ENCODE results near the gene FNDC3B.
"Not testable (repeated sequence)": the region's sequence is repeated elsewhere in the genome, so short reads cannot be mapped to it uniquely, and the experiment has no call there.

Gene FNDC3B

DNA sequence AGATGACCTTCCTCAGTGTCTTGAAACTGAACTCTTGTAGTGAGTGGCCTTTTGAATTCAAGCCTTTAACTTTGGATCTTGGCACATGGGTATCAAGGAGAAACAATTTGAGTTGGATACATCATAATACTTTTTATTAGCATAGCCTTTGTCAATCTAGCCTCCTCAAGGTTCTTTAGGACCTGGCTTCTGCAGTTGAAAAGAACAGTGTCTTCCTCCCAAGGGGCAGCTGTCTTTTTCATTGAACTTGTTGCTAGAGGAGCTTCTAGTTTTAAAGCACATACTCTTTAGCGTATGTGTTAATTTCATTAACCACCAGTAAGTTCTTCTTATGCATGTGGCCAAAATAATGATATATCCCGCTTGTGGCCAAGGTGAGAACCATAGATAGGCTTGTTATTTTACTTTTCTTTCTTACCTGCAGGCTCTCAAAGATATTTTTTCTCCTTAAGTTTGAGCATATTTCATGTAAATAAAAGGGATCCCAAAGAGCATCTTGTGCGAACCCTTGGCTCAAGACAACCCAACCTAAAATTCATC lies 325.7 kb downstream of the FNDC3B start:
- no peak for DNase-seq (ENCODE audit: low read depth)

DNA sequence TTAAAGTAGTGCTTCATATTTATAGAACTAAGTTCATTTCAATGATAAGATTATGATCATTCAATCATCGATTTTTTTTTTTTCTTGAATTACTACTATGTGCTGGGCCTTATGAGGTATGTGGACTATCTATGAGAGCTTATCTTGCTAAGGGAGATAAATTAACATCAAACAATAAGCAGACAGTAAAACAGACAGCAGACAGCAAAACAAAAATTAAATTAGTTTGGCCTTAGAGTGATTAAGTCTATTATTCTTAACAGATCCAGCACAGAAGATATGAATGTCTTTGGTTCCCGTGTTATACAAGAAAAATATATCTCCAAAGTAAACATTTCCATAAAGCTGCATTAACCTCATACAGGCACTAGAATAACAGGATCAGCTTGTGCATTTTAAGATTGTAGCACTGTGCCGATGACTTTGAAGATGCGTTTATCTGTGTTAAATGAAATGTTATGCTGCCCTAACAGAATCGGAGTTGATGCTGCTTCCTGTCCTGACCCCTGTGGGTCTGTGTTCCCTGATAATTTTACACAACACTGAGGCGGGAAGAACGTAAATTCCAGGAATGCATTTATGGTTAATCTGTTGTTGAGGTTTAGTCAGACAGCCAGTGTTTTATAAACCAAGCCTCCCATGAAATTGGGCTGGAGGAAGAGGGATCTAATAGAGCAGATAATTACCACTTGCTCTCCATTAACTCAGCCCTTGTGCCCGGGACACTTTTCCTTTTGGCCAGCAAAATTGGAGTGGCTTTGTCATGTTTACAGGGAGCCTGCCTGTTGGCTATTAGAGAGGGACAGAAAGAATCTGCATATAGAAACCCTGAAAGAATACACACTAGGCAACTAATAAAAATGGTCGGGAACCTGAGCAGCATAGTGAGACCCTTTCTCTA lies 328.1 kb downstream of the FNDC3B start:
- peak; percentile 53 for DNase-seq (ENCODE audit: low read depth)

DNA sequence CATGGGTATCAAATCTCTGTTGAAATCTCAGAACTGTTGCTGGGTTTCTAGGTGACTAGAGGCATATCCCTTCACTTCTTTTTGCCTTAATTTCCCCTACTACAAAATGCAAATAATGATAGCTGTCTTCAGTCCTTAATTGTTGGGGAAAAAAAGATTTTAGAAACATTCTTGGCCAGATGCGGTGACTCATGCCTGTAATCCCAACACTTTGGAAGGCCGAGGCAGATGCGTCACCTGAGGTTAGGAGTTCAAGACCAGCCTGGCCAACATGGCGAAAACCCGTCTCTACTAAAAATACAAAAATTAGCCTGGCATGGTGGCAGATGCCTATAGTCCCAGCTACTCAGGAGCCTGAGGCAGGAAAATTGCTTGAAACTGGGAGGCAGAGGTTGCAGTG lies 329.2 kb downstream of the FNDC3B start:
- not testable (repeated sequence) for DNase-seq (ENCODE audit: low read depth)

DNA sequence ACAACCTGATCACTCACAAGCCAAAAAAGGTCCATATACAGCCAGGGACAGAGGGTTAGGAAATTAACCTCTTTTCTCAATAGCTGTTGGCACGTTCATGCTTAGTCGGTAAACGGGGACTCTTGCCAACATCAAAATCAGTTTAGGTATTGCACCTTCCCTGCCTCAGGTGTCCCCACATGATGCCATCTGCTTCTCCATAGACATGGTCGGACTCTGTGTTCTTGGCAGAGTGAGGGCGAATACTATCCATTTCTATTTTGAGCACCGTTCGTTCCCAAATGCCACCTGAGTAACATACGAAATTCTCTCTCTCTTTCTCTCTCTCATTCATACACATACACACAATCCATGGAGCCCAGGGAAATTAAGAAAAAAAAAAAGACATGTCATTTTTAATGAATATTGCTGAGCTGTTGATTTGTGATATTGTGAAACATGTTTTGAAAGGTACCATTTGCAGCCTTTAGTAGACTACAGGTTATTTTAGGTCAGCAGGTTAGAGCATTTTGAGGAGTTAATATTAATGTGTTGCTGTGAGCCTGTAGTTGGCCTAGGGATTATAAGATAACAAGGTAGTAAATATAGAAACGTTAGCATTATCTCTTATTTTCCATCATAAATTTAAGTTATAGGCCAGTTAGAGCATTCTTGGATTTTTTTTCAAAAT lies 330.3 kb downstream of the FNDC3B start:
- no peak for DNase-seq (ENCODE audit: low read depth)

DNA sequence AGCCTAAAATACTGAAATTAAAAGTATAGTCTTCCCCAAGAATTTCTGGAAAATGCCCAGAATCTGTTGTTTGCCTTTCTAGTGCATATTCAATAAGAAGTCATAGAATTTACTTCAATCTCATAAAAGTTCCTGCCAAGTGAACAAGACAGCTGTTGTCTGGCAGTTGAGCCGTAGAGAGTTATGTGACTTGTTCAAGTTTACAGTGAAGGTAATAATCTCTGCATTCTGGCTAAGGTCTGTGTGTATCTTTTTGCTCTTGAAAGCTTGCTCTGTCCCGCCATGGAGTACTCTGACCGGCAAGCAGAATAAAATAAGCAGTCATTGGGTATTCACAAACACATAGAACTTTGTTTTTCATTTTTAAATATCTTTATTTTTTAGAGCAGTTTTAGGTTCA lies 331.0 kb downstream of the FNDC3B start:
- DNase-seq (ENCODE audit: low read depth), result no peak

DNA sequence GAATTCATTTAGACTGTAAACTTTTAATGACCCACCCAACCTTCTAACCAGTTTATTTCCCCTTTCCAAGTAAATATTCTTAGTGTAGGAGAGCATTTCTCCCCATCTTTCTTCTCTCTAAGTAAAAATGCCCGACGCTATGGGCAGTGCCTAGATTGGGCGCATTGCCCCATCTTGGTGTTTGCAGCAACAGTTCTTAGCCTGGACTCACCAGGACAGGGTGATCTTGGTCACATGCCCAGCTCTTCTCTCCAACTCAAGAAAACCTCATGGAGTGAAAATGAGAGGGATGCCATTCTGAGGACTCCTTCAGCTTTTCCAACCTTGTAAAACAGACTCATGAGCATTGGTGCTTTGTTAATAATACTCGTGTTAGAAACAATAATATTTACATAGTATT lies 332.2 kb downstream of the FNDC3B start:
- no peak for DNase-seq (ENCODE audit: low read depth)

DNA sequence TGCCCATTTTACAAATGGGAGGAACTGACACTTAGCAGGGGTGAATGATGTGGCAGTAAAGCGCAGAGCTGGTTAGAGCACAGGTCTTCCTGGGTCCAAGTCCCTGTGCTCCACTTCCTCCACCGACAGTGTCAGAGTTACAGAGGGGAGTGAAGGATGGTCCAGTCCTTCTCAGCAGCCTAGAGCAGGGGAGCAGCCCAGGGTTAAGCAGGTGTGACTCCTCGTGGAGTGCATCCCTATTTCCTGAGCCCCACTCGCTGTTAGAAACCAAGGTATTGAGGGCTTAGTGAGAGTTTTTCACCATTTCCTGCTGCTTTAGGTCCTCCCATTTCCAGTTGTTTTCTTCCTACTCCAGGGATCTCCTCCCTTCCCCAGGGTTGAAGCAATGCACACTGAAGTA lies 333.5 kb downstream of the FNDC3B start:
- DNase-seq (ENCODE audit: low read depth), result no peak

DNA sequence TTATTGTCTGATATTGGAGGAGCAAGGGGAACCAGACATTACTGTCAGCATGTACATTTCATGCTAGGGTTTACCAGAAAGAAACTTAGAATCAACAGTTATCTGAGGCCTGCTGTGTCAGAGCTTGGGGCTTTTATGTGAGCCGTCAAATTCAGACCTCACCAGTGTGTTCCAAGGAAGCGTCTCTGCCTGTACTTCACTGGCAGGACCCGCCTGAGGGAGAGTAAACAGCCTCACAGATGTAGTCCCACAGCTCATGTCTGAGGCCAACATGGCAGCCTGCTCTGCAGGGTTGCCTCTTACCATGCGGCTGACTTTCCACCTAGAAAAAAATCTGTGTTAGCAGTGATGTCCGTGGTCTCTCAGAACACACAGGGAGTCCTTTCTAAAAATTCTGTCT lies 334.5 kb downstream of the FNDC3B start:
- DNase-seq (ENCODE audit: low read depth), result no peak

DNA sequence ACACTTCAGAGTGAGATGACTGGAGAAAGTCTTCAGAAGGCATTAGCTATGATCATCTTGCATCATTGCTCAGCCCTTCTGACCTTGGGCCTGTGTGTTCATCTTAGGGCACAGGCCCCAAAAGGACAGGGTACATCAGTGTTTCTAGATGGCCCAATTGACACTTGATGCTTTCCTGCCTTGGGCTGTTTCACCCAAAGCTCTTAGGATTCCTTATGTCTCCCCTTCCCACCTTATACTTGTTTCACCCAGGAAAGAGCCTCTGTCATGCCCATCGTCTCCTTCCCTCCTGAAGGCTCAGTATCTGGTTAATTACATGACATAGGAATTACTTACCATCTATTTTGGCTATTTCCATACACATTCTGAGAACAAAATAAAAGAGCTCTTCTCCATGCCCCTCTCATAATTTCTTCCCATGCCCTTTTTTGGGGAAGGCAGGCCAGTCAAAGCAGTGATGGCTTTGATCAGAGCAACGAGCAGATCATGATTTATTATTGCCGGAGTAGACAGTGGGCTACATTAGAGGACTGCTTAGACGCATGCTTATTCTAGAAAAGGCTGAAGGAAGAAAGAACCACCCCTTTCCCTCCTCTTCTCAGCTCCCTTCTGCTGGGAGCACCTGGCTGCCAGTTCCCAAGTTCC lies 335.9 kb downstream of the FNDC3B start:
- DNase-seq (ENCODE audit: low read depth), result no peak

DNA sequence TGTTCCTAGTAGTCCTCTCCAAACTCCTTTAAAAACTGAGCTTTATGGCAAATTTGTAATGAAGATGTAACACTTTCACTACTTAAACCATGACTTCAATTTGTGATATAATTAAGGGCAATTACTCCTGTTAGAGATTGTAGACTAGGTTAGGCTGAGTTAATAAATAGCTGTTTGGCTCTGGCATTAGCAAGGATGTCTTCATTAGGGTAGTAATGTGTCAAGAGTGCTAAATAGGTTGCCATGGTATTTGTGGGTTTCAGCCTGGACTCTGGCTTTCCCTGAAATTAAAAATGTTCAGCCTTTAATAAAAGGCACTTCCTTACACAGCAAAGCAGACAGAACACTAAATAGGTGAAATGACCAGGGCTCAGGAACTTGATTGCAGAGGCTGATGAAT lies 337.0 kb downstream of the FNDC3B start:
- no peak for DNase-seq (ENCODE audit: low read depth)

DNA sequence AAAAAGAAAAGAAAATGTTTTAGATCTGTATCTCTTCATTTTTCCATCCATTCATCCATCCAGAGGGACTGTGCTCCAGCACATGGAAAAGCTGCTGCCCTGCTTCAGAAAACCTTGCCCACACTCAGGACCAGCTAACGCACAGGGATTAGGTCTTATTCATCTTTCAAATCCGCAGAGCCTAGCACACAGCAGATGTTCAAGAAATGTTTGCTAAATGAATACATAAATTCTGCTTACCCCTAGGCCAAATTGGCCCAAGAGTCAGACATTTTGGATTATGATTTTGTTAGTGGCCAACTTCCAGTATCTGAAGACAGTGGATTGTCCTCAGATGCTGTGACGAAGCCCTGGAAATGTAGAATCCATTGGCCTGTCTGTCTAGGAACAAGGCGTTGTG lies 337.5 kb downstream of the FNDC3B start:
- DNase-seq (ENCODE audit: low read depth), result no peak

DNA sequence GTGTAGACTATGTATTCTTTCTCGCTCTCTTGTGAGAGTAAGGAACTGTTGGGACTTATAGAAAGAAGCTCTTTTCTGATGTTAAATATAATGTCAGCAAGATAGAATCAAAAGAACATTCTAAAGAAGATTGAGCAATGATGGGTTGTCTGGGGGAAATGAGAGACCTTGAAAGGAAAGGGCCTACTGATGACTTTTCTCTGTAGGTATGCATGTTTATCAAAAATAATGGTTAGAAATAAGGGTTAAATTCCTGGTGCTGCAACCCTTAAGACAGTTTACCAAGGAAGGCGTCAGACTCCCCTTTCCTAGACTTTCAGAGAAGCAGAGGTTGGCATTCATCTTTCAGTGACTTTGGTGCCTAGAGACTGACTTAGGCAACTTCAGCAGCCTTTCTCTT lies 339.1 kb downstream of the FNDC3B start:
- no peak for DNase-seq (ENCODE audit: low read depth)

DNA sequence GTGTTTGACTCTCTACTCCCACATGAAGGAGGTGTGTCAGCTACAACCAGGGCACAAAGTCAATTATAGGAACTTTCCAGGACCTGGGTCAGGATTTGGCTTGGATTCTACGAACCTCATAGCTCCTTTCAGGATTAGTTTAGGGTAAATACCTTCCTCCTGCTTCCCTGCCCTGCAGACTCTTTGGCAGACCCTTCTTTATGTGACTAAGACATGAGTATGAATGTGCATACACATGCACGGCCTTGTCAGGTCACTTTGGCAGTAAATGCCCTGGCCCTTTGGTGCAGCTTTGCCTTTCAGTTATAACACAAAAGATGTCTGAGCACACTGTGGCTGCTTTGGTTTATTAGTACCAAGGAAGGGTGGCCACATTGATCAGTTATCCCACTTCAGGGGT lies 340.0 kb downstream of the FNDC3B start:
- no peak for DNase-seq (ENCODE audit: low read depth)

DNA sequence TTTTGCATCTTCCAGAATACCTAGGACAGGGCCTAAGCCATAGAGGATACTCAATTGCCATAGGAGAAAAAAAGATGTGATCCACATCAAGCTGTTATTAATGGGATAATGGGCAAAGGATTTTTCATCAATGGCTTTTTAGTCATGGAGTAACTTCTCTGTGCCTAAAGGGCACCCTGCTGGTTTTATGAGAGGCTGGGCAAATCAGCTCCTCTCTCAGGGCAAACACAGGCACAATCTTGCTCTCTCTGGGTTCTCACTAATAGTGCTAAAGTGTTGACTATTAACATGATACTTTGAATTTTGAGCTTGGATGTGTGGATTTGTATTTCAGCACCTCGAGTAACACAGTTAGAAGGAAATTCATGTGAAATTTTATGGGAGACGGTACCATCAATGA lies 341.3 kb downstream of the FNDC3B start:
- no peak for DNase-seq (ENCODE audit: low read depth)

DNA sequence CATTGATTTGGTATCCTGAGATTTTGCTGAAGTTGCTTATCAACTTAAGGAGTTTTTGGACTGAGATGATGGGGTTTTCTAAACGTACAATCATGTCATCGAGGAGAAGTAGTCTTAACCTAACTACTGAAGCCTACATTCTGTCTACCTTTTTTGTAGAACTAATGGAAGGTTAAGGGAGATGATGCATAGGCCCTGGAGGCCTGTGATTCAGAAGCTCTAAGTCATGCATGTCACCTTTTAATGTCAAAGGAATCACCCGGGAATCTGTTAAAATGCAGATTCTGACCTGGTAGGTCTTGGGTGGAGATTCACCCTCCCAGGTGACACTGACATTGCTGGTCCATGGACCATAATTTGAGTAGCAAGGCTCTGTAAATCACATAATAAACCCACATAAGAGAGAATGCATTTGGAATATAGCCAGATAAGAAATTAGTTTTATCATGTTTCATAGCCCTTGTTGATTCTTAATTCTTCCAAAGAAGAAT lies 344.0 kb downstream of the FNDC3B start:
- DNase-seq (ENCODE audit: low read depth), result no peak

DNA sequence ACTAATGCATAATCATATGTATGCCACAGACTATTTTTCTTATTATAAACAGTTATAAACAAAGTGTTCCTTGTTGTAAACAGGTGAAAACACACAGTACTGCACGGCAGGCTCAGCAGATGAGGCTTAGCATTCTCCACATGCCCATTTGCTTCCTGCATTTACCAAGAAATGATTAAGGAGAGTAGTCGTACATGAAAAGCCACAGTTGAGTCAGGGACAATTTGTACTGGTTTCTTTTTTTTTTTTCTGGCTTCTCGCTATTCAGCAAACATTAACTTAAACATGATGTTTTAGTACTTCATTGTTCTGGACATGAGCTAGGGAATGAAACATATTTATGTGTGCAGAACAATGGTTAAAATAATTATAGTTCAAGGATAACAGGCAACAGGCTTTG lies 345.5 kb downstream of the FNDC3B start:
- no peak for DNase-seq (ENCODE audit: low read depth)

DNA sequence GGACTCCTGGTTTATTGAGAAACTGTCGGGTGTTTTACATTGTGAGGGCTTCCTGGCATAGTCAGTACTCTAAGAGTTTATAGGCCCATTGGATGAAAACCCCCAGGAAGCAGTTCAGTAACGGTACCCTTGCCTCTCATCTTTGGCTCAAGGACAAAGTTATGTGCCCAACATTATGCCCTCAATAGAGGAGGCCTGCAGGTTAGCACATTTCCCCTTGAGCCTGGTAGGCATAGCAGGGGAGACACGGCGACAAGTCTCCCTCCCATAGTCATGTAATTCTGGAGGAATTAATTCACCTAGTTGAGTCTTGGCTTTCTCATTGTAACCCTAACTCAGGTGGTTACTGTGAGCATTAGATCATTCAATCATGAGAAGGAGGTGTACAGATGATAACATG lies 348.4 kb downstream of the FNDC3B start:
- DNase-seq (ENCODE audit: low read depth), result no peak

DNA sequence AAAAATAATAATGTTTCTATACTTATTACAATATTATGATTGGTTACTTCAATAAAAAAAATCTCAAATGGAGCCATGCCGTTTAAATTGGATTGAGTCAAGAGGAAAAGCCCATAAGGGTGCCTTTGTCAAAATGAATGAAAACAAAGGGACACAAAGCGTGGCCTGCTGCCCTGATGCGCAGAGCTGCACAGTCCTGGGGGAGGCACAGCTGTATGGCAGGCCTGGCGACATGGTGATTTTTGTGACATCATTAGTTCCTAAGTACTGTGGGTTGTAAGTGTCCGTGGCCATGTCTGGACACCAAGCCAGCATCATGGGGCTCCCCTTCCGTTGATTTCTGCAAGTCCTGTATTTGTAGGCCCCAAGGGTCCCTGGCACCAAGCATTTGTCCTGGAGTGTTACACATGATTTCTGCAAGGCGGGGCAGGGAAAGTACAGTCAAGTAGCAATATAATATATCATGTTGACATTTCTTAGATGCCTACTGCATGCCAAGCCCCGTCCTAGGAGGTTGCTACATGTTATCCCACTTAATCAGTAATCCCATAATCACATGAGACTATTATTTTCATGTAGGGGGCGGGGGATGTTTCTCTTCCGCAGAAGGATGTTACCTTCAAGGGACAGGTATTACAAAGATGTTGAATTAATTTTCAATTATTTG lies 349.2 kb downstream of the FNDC3B start:
- DNase-seq (ENCODE audit: low read depth), result no peak

DNA sequence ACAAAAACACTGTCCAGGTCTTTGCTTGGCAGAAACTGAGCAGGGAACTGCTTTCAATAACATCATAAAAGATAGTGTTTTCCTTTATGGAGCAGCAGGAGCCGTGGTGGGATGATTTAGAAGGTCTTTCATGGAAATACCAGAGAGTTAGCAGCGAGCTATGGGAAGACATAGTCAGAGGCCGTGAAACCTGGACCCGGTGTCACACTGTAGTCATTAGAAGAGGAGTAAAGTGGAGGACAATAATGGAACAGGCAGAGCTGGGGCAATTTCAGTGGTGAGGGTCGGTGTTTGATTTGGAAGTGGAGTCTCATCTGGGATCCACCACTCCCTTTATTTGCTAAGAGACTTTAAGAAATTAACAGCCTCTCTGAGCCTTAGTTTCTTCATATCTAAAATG lies 351.4 kb downstream of the FNDC3B start:
- no peak for DNase-seq (ENCODE audit: low read depth)

DNA sequence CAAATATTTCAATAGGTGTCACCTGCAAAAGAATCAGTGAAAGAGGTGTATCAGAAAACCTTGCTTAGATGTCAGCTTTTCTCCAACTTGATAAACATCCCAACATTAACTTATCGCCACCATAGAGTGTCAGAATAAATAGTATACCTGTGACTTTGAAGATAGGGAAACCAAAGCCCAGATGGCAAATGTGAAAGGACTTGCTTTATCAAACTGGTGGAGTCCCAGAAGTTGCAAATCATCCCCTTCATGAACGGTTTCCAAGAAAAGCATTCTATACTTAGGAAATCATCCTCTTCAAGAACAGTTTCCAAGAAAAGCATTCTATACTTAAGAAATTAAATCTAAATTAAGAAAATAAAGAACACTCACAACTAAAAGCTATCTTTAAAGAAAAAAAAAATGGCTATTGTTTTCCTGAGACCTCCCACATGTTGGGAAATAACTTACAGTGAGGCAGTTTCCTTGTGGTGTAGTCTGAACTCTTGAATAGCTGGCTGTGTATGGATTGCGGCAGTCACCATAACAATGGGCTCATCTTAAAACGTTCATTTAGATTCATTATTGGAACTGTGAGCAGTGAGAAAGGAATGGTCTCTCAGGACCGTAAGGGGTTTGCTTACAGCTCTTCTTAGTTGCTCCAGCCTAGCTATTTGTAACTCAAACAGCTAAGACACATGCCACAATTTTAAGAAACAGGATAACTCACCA lies 352.4 kb downstream of the FNDC3B start:
- DNase-seq (ENCODE audit: low read depth), result no peak

DNA sequence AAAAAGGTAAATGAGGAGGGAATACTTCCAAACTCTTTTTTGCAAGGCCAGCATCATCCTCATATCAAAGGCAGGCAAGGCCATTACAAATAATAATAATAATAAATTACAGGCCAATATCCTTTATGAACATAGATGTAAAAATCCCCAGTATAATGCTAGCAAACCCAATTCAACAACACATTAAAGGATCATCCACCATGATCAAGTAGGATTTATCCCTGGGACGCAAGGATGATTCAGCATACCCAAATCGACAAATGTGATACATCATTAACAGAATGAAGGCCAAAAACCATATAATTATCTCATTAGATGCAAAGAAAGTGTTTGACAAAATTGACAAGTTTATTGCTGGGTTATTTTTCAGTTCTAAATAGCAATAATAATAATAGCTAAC lies 355.3 kb downstream of the FNDC3B start:
- DNase-seq (ENCODE audit: low read depth), result no peak

DNA sequence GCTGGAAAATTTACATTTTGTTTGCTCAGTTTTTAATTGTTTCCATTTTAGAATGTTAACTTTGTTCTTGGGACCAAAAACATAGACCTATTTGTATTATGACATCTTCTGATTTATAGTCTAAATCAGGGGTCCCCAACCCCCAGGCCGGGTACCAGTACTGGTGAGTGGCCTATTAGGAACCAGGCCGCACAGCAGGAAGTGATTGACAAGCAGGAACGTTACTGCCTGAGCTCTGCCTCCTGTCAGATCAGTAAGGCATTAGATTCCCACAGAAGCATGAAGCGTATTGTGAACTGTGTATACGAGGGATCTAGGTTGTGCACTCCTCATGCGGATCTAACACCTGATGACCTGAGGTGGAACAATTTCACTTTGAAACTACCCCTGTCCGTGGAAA lies 357.0 kb downstream of the FNDC3B start:
- no peak for DNase-seq (ENCODE audit: low read depth)

Measured in non-pigmented ciliary epithelial cell (primary cell).